Breast epithelium (tissue), 3 donors: ENCODE data around the gene PLCB2.

ENCODE experiments used
- CTCF ChIP-seq, 3 donors: fragments of 450-650 bp; IDR thresholded peaks; one replicate each; pipeline ENCODE4 v1.5.1; 2016 to 2017; ENCODE audit warnings: antibody characterized with exemption in 3 of 3, mild to moderate bottlenecking in 3 of 3, moderate library complexity in 3 of 3
- POLR2AphosphoS5 ChIP-seq, 3 donors: sonication (generic); formaldehyde crosslinking; IDR thresholded peaks; one replicate each; pipeline ENCODE4 v1.6.1; 2017; ENCODE audit warnings: antibody characterized with exemption in 3 of 3

GRCh38 chr15:40314723-40315276 lies 7.1 kb upstream of the PLCB2 start:
- TF ChIP-seq CTCF (IDR thresholded peaks at IDR 0.05) (no peak), POLR2AphosphoS5 (IDR thresholded peaks at IDR 0.05) (no peak)
